ENCODE measurements around the gene WASHC3.
"Not testable (repeated sequence)": the region's sequence is repeated elsewhere in the genome, so short reads cannot be mapped to it uniquely, and the experiment has no call there.

The WASHC3 gene

DNA sequence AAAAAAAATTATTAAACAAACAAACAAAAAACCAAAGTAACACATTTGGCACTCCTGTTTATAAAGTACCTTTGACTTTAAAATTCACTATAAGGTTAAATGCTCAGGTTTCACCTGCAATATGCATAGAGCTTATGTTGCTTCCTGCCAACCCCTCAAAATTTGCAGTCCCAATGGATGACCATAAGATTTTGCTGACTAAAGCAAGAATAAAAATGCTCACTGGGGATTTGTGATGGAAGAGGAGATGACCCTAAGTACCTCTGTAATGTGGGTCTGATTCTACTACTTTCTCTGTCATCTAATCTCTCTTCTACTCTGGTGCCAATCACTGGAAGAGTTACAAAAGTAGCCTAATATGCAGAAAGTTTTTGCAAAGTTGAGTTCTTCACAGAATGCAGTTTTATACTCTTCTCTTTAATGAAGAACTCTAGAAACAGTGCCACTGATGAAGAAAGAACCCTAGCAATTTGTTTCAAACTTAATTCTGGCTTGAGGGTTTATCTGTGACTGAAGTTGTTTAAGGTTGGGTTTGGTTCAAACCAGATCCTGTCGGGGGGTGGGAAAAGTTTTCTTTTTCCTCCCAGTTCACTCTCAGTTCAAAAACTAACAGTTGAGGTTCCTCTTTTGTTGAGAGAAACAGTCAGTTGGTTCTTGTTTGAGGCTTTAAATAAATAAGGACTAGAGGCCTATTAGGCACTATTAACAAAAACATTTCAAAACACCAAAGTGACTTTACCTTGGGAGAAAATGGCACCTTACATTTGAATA, 10.9 kb downstream of the WASHC3 start:
- no peak for DNase-seq

DNA sequence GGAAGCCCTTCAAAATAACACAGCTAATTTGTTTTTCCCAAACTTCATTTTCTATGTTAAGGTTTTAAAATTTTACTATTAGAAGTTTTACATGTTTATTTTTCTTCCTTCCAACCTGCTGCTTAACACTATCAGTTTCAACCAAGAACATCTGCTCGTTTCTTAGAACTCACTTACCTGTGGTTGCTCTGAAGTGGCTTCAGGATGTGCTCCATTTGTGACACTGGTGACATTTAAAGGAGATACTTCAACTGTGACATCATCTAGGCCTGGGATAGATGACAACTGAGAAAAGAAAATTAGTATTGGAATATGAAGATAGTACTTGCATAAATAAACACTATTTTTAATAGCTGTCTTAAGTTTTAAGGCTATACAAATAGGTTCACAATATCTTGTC, 17.9 kb downstream of the WASHC3 start:
- no peak for DNase-seq

DNA sequence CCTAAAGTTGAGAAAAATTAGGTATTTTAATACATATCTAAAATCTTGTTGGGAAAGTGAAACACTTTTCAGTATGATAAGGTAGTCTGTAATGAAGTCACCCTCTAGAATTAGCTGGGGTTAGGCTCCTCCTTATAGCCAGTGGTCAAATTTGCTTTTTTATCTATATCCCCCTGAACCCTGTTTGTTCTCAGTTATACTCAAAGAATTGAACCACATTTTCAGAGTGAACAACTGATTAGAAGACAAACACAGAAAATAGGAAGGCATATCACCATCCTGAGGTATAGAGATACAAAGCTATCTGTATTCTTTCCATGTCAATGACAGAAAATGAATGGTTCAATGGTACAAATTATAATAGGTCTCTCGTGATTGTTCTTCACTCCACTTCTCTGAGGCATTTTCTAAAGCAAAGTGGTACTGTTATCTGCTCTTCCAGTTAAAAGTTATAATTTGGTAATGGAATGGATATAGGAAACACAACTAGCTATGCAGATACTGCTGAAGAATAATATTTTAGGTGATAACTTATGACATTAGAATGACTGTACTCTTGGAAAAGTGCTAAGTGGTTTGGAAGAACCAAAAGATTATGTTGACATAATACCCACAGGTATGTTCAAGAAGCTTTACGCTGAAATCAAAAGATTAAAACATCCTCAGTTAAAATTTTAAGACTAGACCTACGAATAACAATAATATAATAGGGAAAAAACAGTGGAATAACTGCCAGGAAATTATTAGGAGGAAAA, 27.6 kb downstream of the WASHC3 start:
- no peak for DNase-seq

DNA sequence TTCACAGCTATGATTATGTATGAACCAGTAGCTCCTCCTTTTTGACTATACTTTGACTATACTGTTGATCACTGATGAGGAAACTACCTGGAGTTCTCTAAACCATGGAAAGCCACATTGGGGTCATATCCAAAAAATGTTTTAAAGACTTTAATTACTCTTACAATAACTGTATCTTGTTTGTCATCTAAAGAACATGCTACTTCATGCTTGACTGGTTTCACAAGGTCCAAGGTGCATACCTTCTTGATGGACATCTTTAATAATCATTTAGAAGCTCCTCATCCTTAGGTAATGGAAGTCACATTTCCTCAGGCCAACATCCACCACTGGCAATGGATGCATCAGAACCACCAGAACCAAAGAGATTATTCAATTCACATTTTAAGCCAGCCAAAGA, 29.9 kb downstream of the WASHC3 start:
- no peak for DNase-seq

DNA sequence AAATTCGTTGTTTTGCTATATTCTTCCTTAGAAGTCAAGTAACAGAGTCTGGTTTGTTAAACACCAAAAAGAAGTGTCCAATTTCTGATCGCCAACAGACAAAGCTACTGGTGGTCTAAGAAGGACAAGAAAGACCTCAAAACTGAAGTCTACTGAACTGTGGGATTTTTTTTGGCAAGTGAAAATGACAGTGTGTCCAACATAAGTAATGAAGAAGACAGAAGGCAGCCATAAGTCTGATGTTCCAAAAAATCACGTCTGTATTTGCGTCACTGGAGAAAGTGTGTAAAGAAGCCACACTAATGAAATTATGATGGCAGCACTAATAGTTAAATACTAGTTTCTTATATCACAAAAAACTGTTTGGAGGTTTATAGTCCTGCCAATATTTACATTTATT, 32.6 kb downstream of the WASHC3 start:
- no peak for DNase-seq

DNA sequence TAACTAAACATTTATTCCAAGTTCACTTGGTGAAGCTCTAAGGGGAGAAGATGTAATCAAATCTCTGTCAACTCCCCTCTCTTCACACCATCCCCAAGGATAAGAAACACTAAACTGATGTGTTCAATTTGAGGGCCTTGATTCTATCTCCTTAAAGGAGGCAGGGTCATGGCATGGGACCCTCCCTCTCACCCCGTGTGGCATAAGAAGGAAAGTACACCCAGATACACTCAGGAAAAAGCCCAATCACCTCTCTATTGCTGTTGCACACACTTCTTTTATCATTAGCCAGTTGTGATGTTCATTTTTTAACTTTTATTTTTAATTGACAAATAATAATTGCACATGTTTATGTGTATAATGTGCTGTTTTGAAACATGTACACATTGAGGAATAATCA, 35.1 kb downstream of the WASHC3 start:
- DNase-seq, result no peak

DNA sequence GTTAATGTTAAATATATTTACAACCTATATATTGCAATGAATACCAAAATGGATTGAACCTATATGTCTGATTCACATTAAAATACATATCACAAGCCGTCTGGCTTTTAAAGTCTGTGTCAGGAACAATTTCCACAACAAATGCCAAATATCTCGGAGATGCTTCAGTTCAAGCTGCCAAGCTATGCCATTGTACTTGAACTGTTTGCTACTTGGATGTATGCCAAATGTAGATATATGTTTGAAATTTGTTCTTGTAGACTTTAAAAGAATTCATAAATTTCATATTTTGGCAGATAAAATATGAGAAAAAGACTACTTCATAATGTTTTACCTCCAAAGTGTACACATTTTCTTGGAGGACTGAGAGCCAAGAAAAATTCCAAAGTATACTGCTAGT, 37.0 kb downstream of the WASHC3 start:
- no peak for DNase-seq

DNA sequence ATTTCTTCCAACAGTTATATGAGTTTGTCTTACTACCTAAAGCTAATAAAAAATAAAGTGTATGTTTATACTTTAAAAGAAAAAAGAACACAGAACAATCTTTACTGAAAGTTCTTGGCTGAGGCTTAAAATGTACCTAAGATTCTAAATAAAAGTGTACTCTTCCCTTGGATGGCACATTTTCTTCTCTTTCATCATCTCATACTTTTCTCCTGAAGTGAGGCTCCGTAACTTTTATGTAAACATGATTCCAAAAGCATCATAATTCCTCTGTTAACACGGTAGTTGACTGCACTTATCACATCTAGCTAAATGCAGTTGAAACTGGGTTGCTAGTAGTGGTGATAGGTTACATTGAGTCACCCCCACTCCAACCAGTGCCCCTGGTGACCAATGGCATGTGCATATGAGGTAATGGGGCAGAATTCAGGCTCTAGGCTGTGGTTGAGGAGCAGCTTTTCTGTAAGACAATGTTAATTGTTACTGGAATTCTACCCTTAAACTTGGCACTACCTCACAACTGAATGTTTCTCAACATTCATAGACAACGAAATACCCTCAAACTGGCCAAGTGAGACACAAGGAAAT, 38.4 kb downstream of the WASHC3 start:
- no peak for DNase-seq

DNA sequence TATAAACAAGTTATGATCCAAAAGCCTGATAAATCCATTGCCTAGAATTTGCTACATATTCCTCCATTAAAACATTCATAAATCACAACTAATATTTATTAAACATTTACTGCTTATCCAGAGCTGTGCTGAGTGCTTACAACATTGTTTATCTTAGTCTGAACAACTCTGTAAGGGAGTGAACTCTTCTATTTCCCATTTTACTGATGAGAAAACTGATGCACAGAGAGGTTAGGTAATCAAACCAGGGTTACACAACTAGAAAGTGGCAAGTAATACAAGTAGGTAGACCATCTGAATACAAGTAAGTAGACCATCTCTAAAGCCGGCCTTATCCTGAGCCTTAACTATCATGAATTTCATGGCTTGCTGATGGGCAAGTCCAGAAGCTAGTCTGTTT, 39.5 kb downstream of the WASHC3 start:
- DNase-seq, result no peak

DNA sequence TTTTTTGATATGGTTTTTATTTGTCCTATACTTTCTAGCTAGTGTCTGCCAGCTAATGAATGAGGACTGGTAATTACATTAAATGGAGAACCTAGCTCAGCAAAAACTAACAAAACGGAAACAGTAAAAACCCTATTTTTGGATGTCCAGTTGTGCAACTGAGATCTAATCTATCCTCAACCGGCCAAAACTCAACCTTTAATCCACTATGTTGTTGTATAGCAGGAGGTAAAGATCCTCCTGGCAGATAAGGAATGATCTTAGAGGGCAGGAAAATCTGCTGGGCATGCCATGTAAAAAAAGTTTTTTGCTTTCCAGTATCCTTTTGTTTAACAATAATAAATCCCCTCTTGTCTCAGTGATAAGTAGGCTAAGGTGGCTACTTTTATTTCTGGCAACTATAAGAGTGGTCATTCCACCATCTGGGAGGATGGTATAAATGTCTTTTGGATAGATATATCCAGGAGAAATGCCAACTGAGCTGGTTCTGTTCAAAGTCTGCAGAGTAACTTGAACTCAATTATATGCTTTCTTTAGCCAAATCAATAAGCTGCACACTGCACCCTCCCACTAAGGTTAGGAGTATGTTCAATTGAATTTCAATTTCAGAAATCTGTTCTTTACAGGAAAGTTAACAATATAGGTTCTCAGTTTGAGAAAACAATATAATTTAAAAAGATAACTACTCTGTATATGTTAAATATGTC, 40.1 kb downstream of the WASHC3 start:
- DNase-seq, result no peak

DNA sequence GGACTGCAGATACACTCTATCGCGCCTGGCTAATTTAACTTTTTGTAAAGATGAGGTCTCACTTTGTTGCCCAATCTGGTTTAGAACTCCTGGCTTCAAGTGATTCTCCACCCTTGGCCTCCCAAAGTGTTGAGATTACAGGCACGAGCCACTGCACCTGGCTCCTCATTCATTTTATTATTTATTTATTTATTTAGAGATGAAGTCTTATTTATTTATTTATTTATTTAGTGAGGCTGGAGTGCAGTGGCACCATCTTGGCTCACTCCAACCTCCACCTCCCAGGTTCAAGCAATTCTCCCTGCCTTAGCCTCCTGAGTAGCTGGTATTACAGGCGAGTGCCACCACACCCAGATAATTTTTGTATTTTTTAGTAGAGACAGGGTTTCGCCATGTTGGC, 43.2 kb downstream of the WASHC3 start:
- DNase-seq, result not testable (repeated sequence)

DNA sequence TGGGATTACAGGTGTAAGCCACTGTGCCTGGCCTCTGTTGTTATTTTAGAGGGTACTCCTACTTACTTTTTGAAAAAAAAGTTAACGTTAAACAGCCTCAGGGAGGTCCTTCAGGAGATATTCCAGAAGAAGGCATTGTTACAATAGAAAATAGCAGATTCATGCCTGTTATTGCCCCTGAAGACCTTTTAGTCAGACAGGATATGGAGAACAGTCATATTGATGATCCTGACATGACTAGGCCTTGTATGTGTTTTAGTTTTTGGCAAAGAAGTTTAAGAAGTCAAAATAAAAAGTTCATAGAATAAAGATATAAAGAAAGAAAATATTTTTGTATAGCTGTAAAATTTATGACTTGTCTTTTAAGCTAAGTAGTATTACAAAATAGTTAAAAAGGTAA, 45.3 kb downstream of the WASHC3 start:
- no peak for DNase-seq

DNA sequence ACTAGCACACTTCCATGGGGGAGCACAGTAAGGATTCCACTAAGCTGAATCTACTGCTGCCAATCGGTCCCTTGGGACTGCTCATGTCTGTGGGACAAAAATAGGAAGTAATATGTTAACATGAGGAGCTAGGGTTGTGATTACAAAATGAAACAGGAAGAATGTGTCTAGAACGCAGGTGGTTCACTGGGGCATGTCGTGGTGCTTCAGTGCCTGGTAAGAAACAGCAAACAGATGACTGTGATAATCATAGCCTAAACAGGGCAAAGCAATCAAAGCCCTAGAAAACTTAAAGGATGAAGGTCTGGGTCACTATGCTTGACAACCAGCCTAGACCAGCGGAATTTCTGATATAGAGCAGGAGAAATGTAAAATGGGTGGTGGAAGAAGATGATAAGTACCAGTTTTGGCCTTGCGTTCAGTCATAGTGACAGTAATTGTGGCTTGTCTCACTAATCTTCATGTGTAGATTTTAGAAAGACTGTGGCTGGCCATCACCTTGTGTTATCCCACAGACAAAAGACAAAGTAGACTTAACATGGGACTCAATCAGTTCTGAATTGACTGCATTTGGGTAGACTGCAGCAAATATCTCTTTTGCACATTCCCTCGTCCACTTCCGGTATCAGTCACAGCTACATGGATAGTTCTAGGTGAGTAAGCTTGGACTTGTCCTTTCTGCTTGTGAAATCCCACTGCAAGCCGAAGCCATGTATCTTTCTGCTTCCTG, 51.4 kb downstream of the WASHC3 start:
- DNase-seq, result no peak

DNA sequence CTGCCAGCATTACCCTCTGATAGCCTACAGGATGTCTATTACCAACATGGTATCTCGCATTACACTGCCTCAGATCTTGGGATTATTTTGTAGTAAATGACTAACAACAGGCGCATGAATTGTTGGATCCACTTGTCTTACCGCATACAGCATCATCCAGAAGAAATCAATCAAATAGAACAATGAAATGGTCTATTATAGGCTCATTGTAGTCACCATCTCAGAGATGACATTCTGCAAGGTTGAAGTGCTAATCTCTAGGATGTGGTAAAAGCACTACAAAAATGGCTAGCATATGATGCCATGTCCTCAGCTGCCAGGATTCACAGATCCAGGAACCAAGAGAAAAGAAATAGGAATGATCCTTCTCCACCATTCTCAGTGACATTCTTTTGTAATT, 52.0 kb downstream of the WASHC3 start:
- no peak for DNase-seq

DNA sequence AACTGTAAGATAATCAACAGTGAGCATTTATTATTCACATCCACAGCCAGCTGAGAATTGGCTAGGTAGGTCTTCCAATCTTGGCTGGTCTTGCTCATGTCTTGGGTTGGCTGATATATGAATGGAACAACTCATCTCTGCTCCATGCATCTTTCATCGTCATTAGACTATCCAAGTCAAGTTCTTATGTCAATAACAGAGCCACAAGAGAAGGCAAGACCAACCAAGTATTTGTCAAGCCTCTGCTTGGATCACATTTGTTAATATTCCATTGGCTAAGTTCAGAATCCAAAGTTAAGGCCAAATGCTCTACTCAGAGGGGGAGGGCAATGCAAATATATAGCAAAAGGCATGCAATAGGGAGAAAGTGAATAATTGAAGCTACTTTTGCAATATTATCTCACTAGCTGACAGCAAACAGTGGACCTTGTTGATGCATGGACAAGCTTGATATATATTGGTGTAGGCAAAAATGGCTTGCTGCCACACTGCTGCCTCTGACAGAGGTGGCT, 53.1 kb downstream of the WASHC3 start:
- no peak for DNase-seq

DNA sequence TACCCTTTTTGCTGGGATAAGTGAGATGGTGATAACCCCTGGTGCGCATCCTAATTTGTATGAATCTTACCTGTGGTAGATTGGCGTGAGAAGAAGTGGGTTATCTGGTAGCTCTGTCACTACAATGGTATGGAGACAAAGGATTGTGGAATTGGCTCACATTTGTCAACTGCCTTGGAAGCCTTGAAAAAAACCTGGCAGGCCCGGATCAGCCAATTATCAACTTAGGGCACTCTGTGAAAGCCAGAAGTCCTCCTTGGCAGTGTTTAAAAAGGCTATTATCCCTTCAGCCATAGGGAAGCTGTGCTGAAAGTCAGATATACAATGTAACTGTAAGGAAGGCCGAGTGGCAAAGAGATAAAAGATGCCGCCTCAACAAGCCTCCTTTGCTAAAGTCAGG, 56.5 kb downstream of the WASHC3 start:
- no peak for DNase-seq

DNA sequence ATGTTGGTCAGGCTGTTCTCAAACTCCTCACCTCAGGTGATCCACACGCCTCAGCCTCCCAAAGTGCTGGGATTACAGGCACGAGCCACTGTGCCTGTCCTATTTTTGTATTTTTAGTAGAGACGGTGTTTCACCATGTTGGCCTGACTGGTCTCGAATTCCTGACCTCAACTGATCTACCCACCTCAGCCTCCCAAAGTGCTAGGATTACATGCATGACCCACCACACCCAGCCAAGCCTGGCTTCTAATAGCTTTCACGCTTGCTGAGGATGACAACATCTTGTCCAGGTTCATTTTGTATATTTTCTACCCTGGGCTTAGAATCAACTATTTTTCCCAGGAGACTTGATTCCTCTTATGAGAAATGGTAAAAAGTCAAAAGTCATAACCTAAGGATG, 64.7 kb downstream of the WASHC3 start:
- no peak for DNase-seq

DNA sequence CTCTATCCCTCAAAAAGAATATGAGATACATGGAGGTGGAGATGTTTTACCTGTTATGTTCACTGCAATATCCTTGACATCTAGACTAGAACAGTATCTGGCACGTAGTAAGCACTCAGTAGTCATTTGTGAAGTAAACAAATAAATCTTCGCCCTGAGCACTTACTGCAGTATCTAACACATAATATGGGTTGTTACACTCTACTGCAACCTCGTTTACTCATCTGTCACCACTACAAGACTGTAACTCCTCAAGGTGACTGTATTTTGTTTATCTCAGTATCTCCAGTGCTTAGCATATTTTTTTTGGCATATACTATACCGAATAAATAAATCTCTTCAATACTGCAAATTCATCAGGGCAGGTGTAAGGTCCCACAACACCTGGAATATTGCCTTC, 66.1 kb downstream of the WASHC3 start:
- DNase-seq, result no peak

DNA sequence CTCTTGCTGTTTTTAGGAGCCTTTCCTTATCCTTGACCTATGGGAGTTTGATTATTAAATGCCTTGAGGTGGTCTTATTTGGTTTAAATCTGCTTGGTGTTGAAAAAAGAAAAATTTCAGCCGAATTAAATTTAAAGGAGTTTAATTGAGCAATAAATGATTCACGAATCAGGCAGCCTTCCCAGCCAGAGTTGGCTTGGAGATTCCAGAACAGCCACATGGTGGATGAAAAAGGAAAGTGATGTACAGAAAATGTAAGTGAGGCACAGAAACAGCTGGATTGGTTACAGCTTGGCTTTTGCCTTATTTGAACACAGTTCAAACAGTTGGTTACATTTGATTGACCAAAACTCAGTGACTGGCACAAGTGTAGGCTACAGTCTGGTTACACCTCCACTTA, 69.7 kb downstream of the WASHC3 start:
- no peak for DNase-seq

DNA sequence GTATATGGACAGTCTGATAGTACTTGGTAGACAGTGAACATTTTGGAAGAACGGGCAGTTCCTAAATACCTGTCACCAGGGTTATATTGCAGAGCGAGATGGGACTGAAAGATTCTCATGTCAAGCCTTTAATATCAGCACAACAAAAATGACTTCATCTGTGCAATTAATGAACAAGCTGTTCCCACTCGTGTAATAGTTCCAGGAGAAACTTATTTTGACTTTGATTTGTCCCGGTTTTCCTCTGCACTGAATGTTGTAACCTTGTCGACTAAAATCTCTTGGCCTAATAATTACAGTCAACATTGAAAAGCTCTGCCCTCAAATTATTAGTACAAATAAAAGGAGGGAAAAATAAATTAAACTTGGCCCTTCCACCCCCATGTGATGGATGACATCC, 79.5 kb downstream of the WASHC3 start:
- no peak for DNase-seq

DNA sequence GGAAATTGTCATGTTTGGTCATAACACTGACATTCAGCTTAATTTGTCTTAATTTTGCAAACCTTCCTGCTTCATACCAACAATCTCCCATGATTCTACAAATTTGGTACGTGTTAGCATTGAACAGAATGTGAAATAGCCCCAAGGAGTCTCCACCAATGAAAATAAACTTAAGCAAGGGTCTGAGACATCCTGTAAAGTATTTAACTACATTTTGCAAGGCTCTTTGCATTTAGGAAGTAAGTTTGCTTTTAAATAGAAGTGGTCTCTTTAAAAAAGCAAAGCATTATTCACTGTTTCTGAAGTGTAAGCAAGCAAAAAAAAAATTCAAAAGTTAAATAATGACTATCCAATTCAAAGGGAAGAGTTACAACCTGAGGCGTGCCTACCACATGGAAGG, 79.9 kb downstream of the WASHC3 start:
- DNase-seq, result no peak

DNA sequence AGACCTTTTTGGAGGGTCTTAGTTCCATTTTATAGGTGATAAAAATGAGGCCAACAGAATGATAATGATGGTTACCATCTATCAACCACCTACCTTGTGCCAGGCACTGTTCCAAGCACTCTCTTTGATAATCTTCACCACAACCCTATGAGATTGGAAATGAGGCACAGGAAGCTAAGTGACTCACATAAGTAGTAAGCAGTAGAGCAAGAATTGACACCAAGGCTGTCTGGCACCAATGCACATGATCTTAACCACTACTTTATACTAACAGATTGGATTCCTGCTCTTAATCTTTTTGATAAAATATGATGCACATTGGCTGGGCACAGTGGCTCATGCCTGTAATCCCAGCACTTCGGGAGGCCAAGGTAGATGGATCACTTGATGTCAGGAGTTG, 93.0 kb downstream of the WASHC3 start:
- no peak for DNase-seq

DNA sequence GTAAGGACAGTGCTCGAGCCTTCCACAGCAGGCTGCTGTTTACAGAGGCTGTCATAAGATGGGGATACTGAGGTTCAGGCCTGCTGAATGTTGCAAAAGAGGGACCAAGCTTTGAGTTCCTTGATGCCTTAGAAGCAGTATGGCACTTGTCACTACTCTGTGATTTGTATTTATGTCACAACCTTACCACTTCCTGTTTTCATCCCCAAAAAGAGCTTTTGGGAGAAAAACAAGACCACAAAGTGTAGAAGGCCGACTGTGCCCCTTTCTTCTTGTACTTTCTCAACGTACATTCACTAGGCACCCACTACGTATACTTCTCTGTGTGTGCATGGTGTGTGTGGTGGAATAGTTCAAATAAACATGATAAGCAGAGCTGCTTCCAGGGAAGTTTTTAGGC, 94.3 kb downstream of the WASHC3 start:
- DNase-seq, result no peak
